GM18519 (cell line): Measurements from ENCODE around the gene CDC42BPB.

Experiments
- ATAC-seq: cut with Tn5 transposase; IDR thresholded peaks from one replicate; pipeline ENCODE4 v1.9.1; 2021; ENCODE audit warnings: mild to moderate bottlenecking, moderate library complexity; ENCODE audit not compliant: unreplicated experiment, low FRiP score

The CDC42BPB gene

GRCh38 chr14:102951034-102951433, 106.3 kb downstream of the CDC42BPB start:
- ATAC-seq: no peak

- no peak for ATAC-seq
Observed at GRCh38 chr14:102949801-102950451, 107.4 kb downstream of the CDC42BPB start.

- no peak for ATAC-seq
Observed at GRCh38 chr14:102949062-102949800, 108.1 kb downstream of the CDC42BPB start.

GRCh38 chr14:102948698-102949061, 108.7 kb downstream of the CDC42BPB start:
- no peak for ATAC-seq

GRCh38 chr14:102947321-102948103, 109.8 kb downstream of the CDC42BPB start:
- ATAC-seq: no peak

- ATAC-seq: no peak
Observed at GRCh38 chr14:102945346-102946130, 111.8 kb downstream of the CDC42BPB start.

GRCh38 chr14:102944448-102945330, 112.7 kb downstream of the CDC42BPB start:
- no peak for ATAC-seq

GRCh38 chr14:102943979-102944378, 113.4 kb downstream of the CDC42BPB start:
- no peak for ATAC-seq

GRCh38 chr14:102943454-102943853, 113.9 kb downstream of the CDC42BPB start:
- ATAC-seq: no peak

GRCh38 chr14:102942069-102942468, 115.3 kb downstream of the CDC42BPB start:
- ATAC-seq: no peak

- ATAC-seq: no peak
Observed at GRCh38 chr14:102941419-102942011, 115.8 kb downstream of the CDC42BPB start.

GRCh38 chr14:102940729-102941362, 116.5 kb downstream of the CDC42BPB start:
- no peak for ATAC-seq

- no peak for ATAC-seq
Observed at GRCh38 chr14:102939820-102940561, 117.4 kb downstream of the CDC42BPB start.

GRCh38 chr14:102939329-102939728, 118.0 kb downstream of the CDC42BPB start:
- no peak for ATAC-seq

- ATAC-seq: no peak
Observed at GRCh38 chr14:102938191-102938590, 119.2 kb downstream of the CDC42BPB start.

- no peak for ATAC-seq
Observed at GRCh38 chr14:102937331-102938175, 119.8 kb downstream of the CDC42BPB start.

GRCh38 chr14:102935756-102936155, 121.6 kb downstream of the CDC42BPB start:
- no peak for ATAC-seq
